Caco-2 (cell line): ENCODE results near the gene TIRAP. TPM values are rescaled to one million over a fixed set of nuclear protein-coding genes. Genes with fewer than 3 reads are reported as not detected.

Experiments used
- BruUV-seq: library from RNA; stranded (reverse); fragments of 400-500 nt; replicated peaks from 2 replicates; lab custom pipeline; 2021; lab: Mats Ljungman, UMichigan
- CTCF ChIA-PET: fragments of 300-600 bp; sonication (Branson Sonifier 250); formaldehyde crosslinking; loops from one replicate; lab custom pipeline; 2022; ENCODE audit warnings: antibody characterized with exemption; lab: Charles Lee
- POLR2A ChIA-PET: fragments of 300-600 bp; sonication (Branson Sonifier 250); formaldehyde crosslinking; loops from one replicate; lab custom pipeline; 2022; ENCODE audit warnings: antibody characterized with exemption; lab: Charles Lee
- DNase-seq, 2 experiments: peaks; one replicate each; pipeline versions ENCODE4 v3.0.0 to v3.0.0-alpha.2; 2020 to 2022
- H3K27me3 ChIP-seq: replicated peaks from 2 replicates; pipeline ENCODE4 v1.6.0; 2011; ENCODE audit warnings: low read length; ENCODE audit not compliant: control insufficient read depth, insufficient read depth
- H3K36me3 ChIP-seq: 2 replicates; pipeline ENCODE4 v1.5.1; 2011; ENCODE audit warnings: low read length; ENCODE audit not compliant: control insufficient read depth, insufficient read depth
- H3K4me1 ChIP-seq: fragments of 250-450 bp; sonication (Bioruptor Pico); 2 replicates; pipeline ENCODE4 v1.5.1; 2020; ENCODE audit warnings: mild to moderate bottlenecking
- H3K4me3 ChIP-seq: 2 replicates; pipeline ENCODE4 v1.5.1; 2011; ENCODE audit warnings: low read depth, mild to moderate bottlenecking, control low read depth, low read length
- H3K9me3 ChIP-seq: fragments of 250-450 bp; sonication (Bioruptor Pico); 2 replicates; pipeline ENCODE4 v1.5.1; 2020; ENCODE audit warnings: mild to moderate bottlenecking, moderate library complexity
- H3K27ac Mint-ChIP-seq: one replicate; pipeline ENCODE4 v1.8.0; 2022; ENCODE audit warnings: mixed read lengths; ENCODE audit not compliant: unreplicated experiment
- H3K27me3 Mint-ChIP-seq: one replicate; pipeline ENCODE4 v1.8.0; 2022; ENCODE audit warnings: mixed read lengths; ENCODE audit not compliant: insufficient read depth, unreplicated experiment
- H3K36me3 Mint-ChIP-seq: one replicate; pipeline ENCODE4 v1.8.0; 2022; ENCODE audit warnings: mild to moderate bottlenecking, mixed read lengths; ENCODE audit not compliant: insufficient read depth, unreplicated experiment
- H3K4me1 Mint-ChIP-seq: one replicate; pipeline ENCODE4 v1.8.0; 2022; ENCODE audit warnings: low read depth, mixed read lengths; ENCODE audit not compliant: unreplicated experiment
- H3K4me3 Mint-ChIP-seq: one replicate; pipeline ENCODE4 v1.8.0; 2022; ENCODE audit warnings: mild to moderate bottlenecking, moderate library complexity, mixed read lengths; ENCODE audit not compliant: unreplicated experiment
- H3K9me3 Mint-ChIP-seq: one replicate; pipeline ENCODE4 v1.8.0; 2022; ENCODE audit warnings: mixed read lengths; ENCODE audit not compliant: unreplicated experiment
- CTCF ChIP-seq, 2 experiments: fragments of 200-600 bp in 1 of 2; IDR thresholded peaks; 1 replicate in 1 of 2; 2 replicates in 1 of 2; pipeline versions ENCODE4 v1.5.1 to v1.8.0; 2011 to 2022; ENCODE audit warnings: antibody characterized with exemption in 1 of 2, control low read depth in 1 of 2, inconsistent platforms in 1 of 2, low read depth in 1 of 2, low read length in 1 of 2, mild to moderate bottlenecking in 1 of 2, moderate library complexity in 1 of 2; ENCODE audit not compliant: insufficient read depth in 1 of 2, severe bottlenecking in 1 of 2, unreplicated experiment in 1 of 2
- intact Hi-C: fragments of 100-400 bp; cut with micrococcal nuclease; formaldehyde crosslinking; loops from one replicate; pipeline ENCODE4 v1.10.0; 2022; ENCODE audit not compliant: unreplicated experiment
- total RNA-seq: library from RNA; stranded (reverse); gene quantifications from 2 replicates; pipeline ENCODE4 v1.2.3, GENCODE V29; 2022

TIRAP gene
- total RNA-seq, 1 experiment from 2014 or later, result 25.1 TPM

GRCh38 chr11:126339073-126339862 is 56.4 kb downstream of the TIRAP start:
- no peak for DNase-seq
- Mint-ChIP-seq H3K27me3 (no peaks in the 10 kb centered on the region), H3K27ac (peak overlapping the region; percentile 21), H3K4me3 (no peak overlapping the region), H3K36me3 (peaks cover 10% of the 10 kb centered on the region), H3K9me3 (no peaks in the 10 kb centered on the region), H3K4me1 (no peaks in the 10 kb centered on the region)
- Histone ChIP-seq H3K36me3 (0 out of 2 replicates have a peak, but pooled peaks cover 2% of the 10 kb centered on the region), H3K9me3 (no peaks in the 10 kb centered on the region), H3K27me3 (no peaks in the 10 kb centered on the region), H3K4me3 (no peak overlapping the region), H3K4me1 (peaks cover 11% of the 10 kb centered on the region; the same call in 1 of the 2 replicates)
- no peak for TF ChIP-seq CTCF (IDR thresholded peaks at IDR 0.05; ENCODE audit: insufficient read depth in 1 of 2, low read depth in 1 of 2, low read length in 1 of 2, severe bottlenecking in 1 of 2, unreplicated experiment in 1 of 2)
- BruUV-seq, result no TSS peak
- ChIA-PET POLR2A (no interaction called here), CTCF (no interaction called here)
- intact Hi-C loops, result no loop called here

GRCh38 chr11:126339863-126340434 is 57.1 kb downstream of the TIRAP start:
- Mint-ChIP-seq H3K27ac (no peak overlapping the region), H3K27me3 (no peaks in the 10 kb centered on the region), H3K4me3 (no peak overlapping the region), H3K36me3 (peaks cover 17% of the 10 kb centered on the region), H3K9me3 (no peaks in the 10 kb centered on the region), H3K4me1 (no peaks in the 10 kb centered on the region)
- intact Hi-C loops, result no loop called here
- no peak for TF ChIP-seq CTCF (IDR thresholded peaks at IDR 0.05; ENCODE audit: insufficient read depth in 1 of 2, low read depth in 1 of 2, low read length in 1 of 2, severe bottlenecking in 1 of 2, unreplicated experiment in 1 of 2)
- Histone ChIP-seq H3K9me3 (no peaks in the 10 kb centered on the region), H3K36me3 (0 out of 2 replicates have a peak, but pooled peaks cover 2% of the 10 kb centered on the region), H3K27me3 (no peaks in the 10 kb centered on the region), H3K4me3 (no peak overlapping the region), H3K4me1 (peaks cover 11% of the 10 kb centered on the region; the same call in 1 of the 2 replicates)
- ChIA-PET POLR2A (no interaction called here), CTCF (no interaction called here)
- no peak for DNase-seq
- BruUV-seq, result no TSS peak

GRCh38 chr11:126340960-126341606 is 58.2 kb downstream of the TIRAP start:
- intact Hi-C loops, result no loop called here
- no peak for TF ChIP-seq CTCF (IDR thresholded peaks at IDR 0.05; ENCODE audit: insufficient read depth in 1 of 2, low read depth in 1 of 2, low read length in 1 of 2, severe bottlenecking in 1 of 2, unreplicated experiment in 1 of 2)
- H3K36me3 Mint-ChIP-seq, result peaks cover 20% of the 10 kb centered on the region
- 0 out of 2 replicates have a peak, but pooled peaks cover 2% of the 10 kb centered on the region for H3K36me3 ChIP-seq
- no peak overlapping the region for H3K27ac Mint-ChIP-seq
- no peak overlapping the region for H3K4me3 ChIP-seq
- H3K4me1 Mint-ChIP-seq, result no peaks in the 10 kb centered on the region
- H3K4me3 Mint-ChIP-seq, result no peak overlapping the region
- no TSS peak for BruUV-seq
- no peaks in the 10 kb centered on the region for H3K27me3 ChIP-seq
- H3K9me3 ChIP-seq, result no peaks in the 10 kb centered on the region
- peaks cover 11% of the 10 kb centered on the region; the same call in 1 of the 2 replicates for H3K4me1 ChIP-seq
- DNase-seq, result no peak
- H3K27me3 Mint-ChIP-seq, result no peaks in the 10 kb centered on the region
- CTCF ChIA-PET, result no interaction called here
- H3K9me3 Mint-ChIP-seq, result no peaks in the 10 kb centered on the region
- POLR2A ChIA-PET, result no interaction called here
